Endothelial cell of umbilical vein (primary cell): ENCODE data around the gene MAP3K14. TPM values are rescaled to one million over a fixed set of nuclear protein-coding genes. Genes with fewer than 3 reads are reported as not detected.

ENCODE experiments used
- BruUV-seq: library from RNA; stranded (reverse); fragments of 400-500 nt; replicated peaks from 2 replicates; lab custom pipeline; 2021; lab: Mats Ljungman, UMichigan
- CTCF ChIA-PET: fragments of 300-600, 350-600 bp; sonication (Branson Sonifier 250); formaldehyde crosslinking; loops from one replicate; lab custom pipeline; 2021; ENCODE audit warnings: antibody characterized with exemption, inconsistent platforms; lab: Charles Lee
- POLR2A ChIA-PET: fragments of 300-600, 350-600 bp; sonication (Branson Sonifier 250); formaldehyde crosslinking; loops from one replicate; lab custom pipeline; 2021; ENCODE audit warnings: antibody characterized with exemption, inconsistent platforms; lab: Charles Lee
- DNase-seq: peaks from one replicate; pipeline ENCODE4 v3.0.0-alpha.2; 2011; ENCODE audit warnings: low read depth, low spot score
- FAIRE-seq: peaks from 2 replicates; lab custom pipeline; 2011; peaks lifted over from hg19 to GRCh38; lab: Jason Lieb, UNC
- H2AFZ ChIP-seq: 2 replicates; pipeline ENCODE4 v1.6.0; 2012; ENCODE audit warnings: low read depth, low read length, control low read depth, inconsistent platforms
- H3K27ac ChIP-seq: 2 replicates; pipeline ENCODE4 v1.5.1; 2011; ENCODE audit warnings: low read depth, mild to moderate bottlenecking, control low read depth, low read length, moderate library complexity; ENCODE audit not compliant: insufficient read depth
- H3K27me3 ChIP-seq, 2 experiments: 2 replicates each; pipeline versions ENCODE4 v1.6.0 to v1.6.1; 2011; ENCODE audit warnings: low read length in 2 of 2, mixed read lengths in 1 of 2; ENCODE audit not compliant: control insufficient read depth in 2 of 2, insufficient read depth in 2 of 2
- H3K36me3 ChIP-seq, 2 experiments: 2 replicates in 1 of 2; 3 replicates in 1 of 2; pipeline ENCODE4 v1.5.1; 2011; ENCODE audit warnings: low read length in 2 of 2, mild to moderate bottlenecking in 1 of 2, moderate library complexity in 1 of 2; ENCODE audit not compliant: control insufficient read depth in 2 of 2, insufficient read depth in 2 of 2; ENCODE audit errors: extremely low read depth in 1 of 2
- H3K4me1 ChIP-seq: 3 replicates; pipeline ENCODE4 v1.5.1; 2011; ENCODE audit warnings: mild to moderate bottlenecking, low read length; ENCODE audit not compliant: control insufficient read depth, insufficient read depth; ENCODE audit errors: extremely low read depth
- H3K4me2 ChIP-seq: 2 replicates; pipeline ENCODE4 v1.6.1; 2011; ENCODE audit warnings: low read length, control low read depth, mixed read lengths; ENCODE audit not compliant: insufficient read depth
- H3K4me3 ChIP-seq, 3 experiments: fragments of 200-600 bp in 1 of 3; sonication (generic), shearing (Covaris generic) in 1 of 3; replicated peaks in 1 of 3; 2 replicates each; pipeline ENCODE4 v1.5.1; 2011 to 2016; ENCODE audit warnings: control low read depth in 3 of 3, low read length in 3 of 3, mild to moderate bottlenecking in 2 of 3, inconsistent platforms in 1 of 3, low read depth in 1 of 3, moderate library complexity in 1 of 3; ENCODE audit not compliant: insufficient read depth in 1 of 3
- H3K79me2 ChIP-seq: 2 replicates; pipeline ENCODE4 v1.6.0; 2012; ENCODE audit warnings: low read length, inconsistent platforms; ENCODE audit not compliant: control insufficient read depth, insufficient read depth
- H3K9ac ChIP-seq: replicated peaks from 2 replicates; pipeline ENCODE3; 2011; ENCODE audit warnings: low read length, control low read depth; ENCODE audit not compliant: insufficient read depth; ENCODE audit errors: extremely low read depth
- H3K9me1 ChIP-seq: replicated peaks from 3 replicates; pipeline ENCODE4 v1.6.0; 2011; ENCODE audit warnings: mild to moderate bottlenecking, low read length; ENCODE audit not compliant: control insufficient read depth, insufficient read depth; ENCODE audit errors: extremely low read depth
- H3K9me3 ChIP-seq: replicated peaks from 2 replicates; pipeline ENCODE4 v1.5.1; 2012; ENCODE audit warnings: low read length, inconsistent platforms; ENCODE audit not compliant: control insufficient read depth, insufficient read depth
- H4K20me1 ChIP-seq: replicated peaks from 2 replicates; pipeline ENCODE3; 2011; ENCODE audit warnings: mild to moderate bottlenecking, low read length; ENCODE audit not compliant: control insufficient read depth, insufficient read depth; ENCODE audit errors: extremely low read depth
- EZH2 ChIP-seq: IDR thresholded peaks from 2 replicates; pipeline ENCODE4 v1.6.1; 2012; ENCODE audit warnings: borderline replicate concordance, low read depth, mild to moderate bottlenecking, moderate library complexity, low read length, inconsistent platforms; ENCODE audit not compliant: severe bottlenecking
- FOS ChIP-seq: IDR thresholded peaks from 2 replicates; pipeline ENCODE4 v1.6.1; 2011; ENCODE audit warnings: mild to moderate bottlenecking, low read length, moderate library complexity, borderline replicate concordance; ENCODE audit not compliant: insufficient read depth
- GATA2 ChIP-seq: IDR thresholded peaks from 2 replicates; pipeline ENCODE4 v1.7.0; 2011; ENCODE audit warnings: low read depth, mild to moderate bottlenecking, moderate library complexity, mixed read lengths, low read length; ENCODE audit not compliant: insufficient read length, insufficient read depth
- JUN ChIP-seq: IDR thresholded peaks from 2 replicates; pipeline ENCODE4 v1.6.1; 2011; ENCODE audit warnings: borderline replicate concordance, low read depth; ENCODE audit not compliant: insufficient read length, insufficient read depth
- MYC ChIP-seq: IDR thresholded peaks from one replicate; pipeline ENCODE4 v1.6.1; 2011; ENCODE audit warnings: mild to moderate bottlenecking, low read depth, low read length
- POLR2A ChIP-seq: IDR thresholded peaks from 2 replicates; pipeline ENCODE4 v1.6.1; 2012; ENCODE audit warnings: low read depth, mild to moderate bottlenecking, control low read depth, low read length
- POLR2AphosphoS5 ChIP-seq: IDR thresholded peaks from 2 replicates; pipeline ENCODE4 v1.6.1; 2012; ENCODE audit warnings: low read depth, mild to moderate bottlenecking, control low read depth, low read length, moderate library complexity; ENCODE audit not compliant: insufficient read depth
- dilution Hi-C: fragments of 300-500 bp; cut with MboI; formaldehyde crosslinking; loops from one replicate; pipeline ENCODE4 v1.15.0; 2019; ENCODE audit warnings: low sequenced_read_pairs; ENCODE audit not compliant: extremely low pct_ligation_motif_present
- intact Hi-C: fragments of 100-400 bp; cut with micrococcal nuclease; formaldehyde crosslinking; loops from one replicate; pipeline ENCODE4 v1.10.0; 2022
- polyA plus RNA-seq, 4 experiments: library from polyadenylated mRNA; depleted of rRNA in 3 of 4; stranded (reverse) in 3 of 4; unstranded in 1 of 4; fragments of >200 nt; gene quantifications; 2 replicates each; pipeline versions ENCODE4 v1.2.1 to v1.2.3, GENCODE V29; 2011 to 2012; ENCODE audit warnings: missing spikeins in 1 of 4
- total RNA-seq: library from RNA; stranded (reverse); gene quantifications from 2 replicates; pipeline ENCODE4 v1.2.3, GENCODE V29; 2021
- TF ChIP-seq, protein P1 (sequence below), 2 donors: IDR thresholded peaks; 1 replicate in 1 of 2; 2 replicates in 1 of 2; pipeline ENCODE4 v1.5.1; 2011; ENCODE audit warnings: low read length in 2 of 2, mild to moderate bottlenecking in 2 of 2, moderate library complexity in 2 of 2, control low read depth in 1 of 2, inconsistent platforms in 1 of 2, low read depth in 1 of 2; ENCODE audit not compliant: insufficient read depth in 1 of 2; ENCODE audit errors: extremely low read depth in 1 of 2
- TF ChIP-seq, protein P2 (sequence below): IDR thresholded peaks from 2 replicates; pipeline ENCODE4 v1.6.1; 2011; ENCODE audit not compliant: insufficient read depth, insufficient read length

MAP3K14 gene
- total and polyA plus RNA-seq, 2 donors (not counting 3 experiments of a cell fraction or from before 2014, with no cell fraction given): 5.4 to 9.8 TPM

DNA sequence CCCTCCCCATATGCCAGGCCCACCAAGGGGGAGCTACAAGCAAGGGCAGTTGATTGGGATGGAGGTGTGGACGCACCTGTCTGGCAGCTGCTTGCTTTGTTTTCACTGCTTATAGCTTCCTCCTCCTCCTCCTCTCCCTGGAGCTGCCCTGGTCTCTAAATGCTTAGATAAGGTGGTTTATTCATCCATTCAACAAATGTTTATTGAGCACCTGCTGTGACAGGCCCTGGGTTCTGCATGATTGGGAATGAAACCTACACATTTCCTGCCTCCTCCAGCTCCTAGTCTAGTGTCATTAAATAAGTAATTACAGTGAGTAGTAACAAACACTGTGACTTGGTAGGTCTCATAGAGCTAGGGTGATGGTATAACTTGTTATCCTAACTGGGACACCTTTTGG, 17.4 kb upstream of the MAP3K14 start:
- TF ChIP-seq FOS (no peak), GATA2 (no peak), JUN (no peak), POLR2AphosphoS5 (no peak)
- TF ChIP-seq, protein P1, sequence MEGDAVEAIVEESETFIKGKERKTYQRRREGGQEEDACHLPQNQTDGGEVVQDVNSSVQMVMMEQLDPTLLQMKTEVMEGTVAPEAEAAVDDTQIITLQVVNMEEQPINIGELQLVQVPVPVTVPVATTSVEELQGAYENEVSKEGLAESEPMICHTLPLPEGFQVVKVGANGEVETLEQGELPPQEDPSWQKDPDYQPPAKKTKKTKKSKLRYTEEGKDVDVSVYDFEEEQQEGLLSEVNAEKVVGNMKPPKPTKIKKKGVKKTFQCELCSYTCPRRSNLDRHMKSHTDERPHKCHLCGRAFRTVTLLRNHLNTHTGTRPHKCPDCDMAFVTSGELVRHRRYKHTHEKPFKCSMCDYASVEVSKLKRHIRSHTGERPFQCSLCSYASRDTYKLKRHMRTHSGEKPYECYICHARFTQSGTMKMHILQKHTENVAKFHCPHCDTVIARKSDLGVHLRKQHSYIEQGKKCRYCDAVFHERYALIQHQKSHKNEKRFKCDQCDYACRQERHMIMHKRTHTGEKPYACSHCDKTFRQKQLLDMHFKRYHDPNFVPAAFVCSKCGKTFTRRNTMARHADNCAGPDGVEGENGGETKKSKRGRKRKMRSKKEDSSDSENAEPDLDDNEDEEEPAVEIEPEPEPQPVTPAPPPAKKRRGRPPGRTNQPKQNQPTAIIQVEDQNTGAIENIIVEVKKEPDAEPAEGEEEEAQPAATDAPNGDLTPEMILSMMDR (IDR thresholded peaks at IDR 0.05; ENCODE audit: extremely low read depth in 1 of 2, insufficient read depth in 1 of 2, low read depth in 1 of 2, low read length in 2 of 2): no peak
- H3K9me1 ChIP-seq: no peaks in the 10 kb centered on the region
- POLR2A ChIA-PET: no interaction called here
- intact Hi-C loops: no loop called here
- DNase-seq (no peak), FAIRE-seq (no peak)
- peaks cover 26% of the 10 kb centered on the region for H3K4me1 ChIP-seq
- no peak overlapping the region for H3K4me2 ChIP-seq
- H4K20me1 ChIP-seq: no peaks in the 10 kb centered on the region
- H3K27me3 ChIP-seq: no peaks in the 10 kb centered on the region
- no peak overlapping the region for H3K27ac ChIP-seq
- H3K9ac ChIP-seq: no peak overlapping the region
- dilution Hi-C loops: no loop called here
- H3K9me3 ChIP-seq: no peaks in the 10 kb centered on the region
- H3K36me3 ChIP-seq: no peaks in the 10 kb centered on the region
- H3K4me3 ChIP-seq: no peak overlapping the region
- H3K79me2 ChIP-seq: no peaks in the 10 kb centered on the region
- CTCF ChIA-PET: no interaction called here
- no peak overlapping the region for H2AFZ ChIP-seq
- BruUV-seq: no TSS peak

DNA sequence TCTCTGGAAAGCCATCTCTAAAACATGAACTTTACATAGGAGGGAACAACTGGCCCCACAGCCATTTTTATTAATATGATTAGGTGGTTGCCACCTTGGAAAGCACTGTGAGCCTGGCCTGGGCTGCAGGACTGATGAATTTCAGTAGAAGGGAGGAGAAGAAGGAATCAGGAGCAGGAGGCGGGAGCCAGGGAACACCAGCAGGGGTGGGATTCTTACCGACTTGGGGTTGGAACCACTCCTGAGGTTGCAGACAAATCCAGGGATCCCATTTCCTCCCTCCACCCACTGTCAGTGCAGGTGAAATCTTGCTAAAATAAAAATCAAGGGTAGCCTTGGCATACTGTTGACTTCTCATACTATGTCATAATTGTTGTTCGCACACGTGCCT, 16.9 kb upstream of the MAP3K14 start:
- no peaks in the 10 kb centered on the region for H3K9me1 ChIP-seq

More for the DNA sequence above, 16.9 kb upstream of the MAP3K14 start:
- no peak for FAIRE-seq
- ChIA-PET CTCF (interaction anchor here (1.1 to 1.7 kb wide), 4 partner anchors 8 to 56 kb away, joined by 3 to 11 read pairs (median 4); no protein-coding TSS in a partner anchor), POLR2A (no interaction called here)
- intact Hi-C loops (no loop called here), dilution Hi-C loops (no loop called here)
- Histone ChIP-seq H3K4me1 (peaks cover 21% of the 10 kb centered on the region), H3K4me3 (no peak overlapping the region), H3K9ac (no peak overlapping the region), H2AFZ (peak overlapping the region; percentile 59), H4K20me1 (no peaks in the 10 kb centered on the region), H3K36me3 (no peaks in the 10 kb centered on the region), H3K27me3 (no peaks in the 10 kb centered on the region), H3K4me2 (no peak overlapping the region), H3K9me3 (no peaks in the 10 kb centered on the region), H3K27ac (no peak overlapping the region), H3K79me2 (no peaks in the 10 kb centered on the region)
- no peak for DNase-seq
- TF ChIP-seq POLR2AphosphoS5 (no peak), JUN (no peak), EZH2 (no peak), GATA2 (no peak), POLR2A (no peak), FOS (no peak), MYC (no peak)
- TF ChIP-seq, protein P1 (IDR thresholded peaks at IDR 0.05; ENCODE audit: extremely low read depth in 1 of 2, insufficient read depth in 1 of 2, low read depth in 1 of 2, low read length in 2 of 2): no peak
- TF ChIP-seq, protein P2, sequence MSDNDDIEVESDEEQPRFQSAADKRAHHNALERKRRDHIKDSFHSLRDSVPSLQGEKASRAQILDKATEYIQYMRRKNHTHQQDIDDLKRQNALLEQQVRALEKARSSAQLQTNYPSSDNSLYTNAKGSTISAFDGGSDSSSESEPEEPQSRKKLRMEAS: no peak
- BruUV-seq: no TSS peak
